Esophagus muscularis mucosa (tissue), 4 donors: ENCODE results near the gene ACSM5. TPM values are rescaled to one million over a fixed set of nuclear protein-coding genes. Genes with fewer than 3 reads are reported as not detected.
"Not testable (repeated sequence)": the region's sequence is repeated elsewhere in the genome, so short reads cannot be mapped to it uniquely, and the experiment has no call there.

Experiments used
- DNase-seq: peaks from one replicate; pipeline ENCODE4 v3.0.0-alpha.2; 2017; ENCODE audit errors: extremely low spot score
- H3K27ac ChIP-seq, 4 donors: fragments of 200-600 bp; sonication (generic); replicated peaks in 1 of 4; 1 replicate in 3 of 4; 2 replicates in 1 of 4; pipeline ENCODE4 v1.5.1; 2016 to 2019; ENCODE audit warnings: mild to moderate bottlenecking in 1 of 4
- H3K27me3 ChIP-seq, 4 donors: fragments of 200-600 bp; sonication (generic); one replicate each; pipeline versions ENCODE4 v1.5.1 to v1.6.0; 2016 to 2019
- H3K36me3 ChIP-seq, 4 donors: fragments of 200-600 bp; sonication (generic); one replicate each; pipeline ENCODE4 v1.5.1; 2016 to 2019
- H3K4me1 ChIP-seq, 4 donors: fragments of 200-600 bp; sonication (generic); one replicate each; pipeline ENCODE4 v1.5.1; 2016 to 2019
- H3K4me3 ChIP-seq, 4 donors: fragments of 200-600 bp; sonication (generic); 1 replicate in 2 of 4; 2 replicates in 2 of 4; pipeline ENCODE4 v1.5.1; 2016 to 2019; ENCODE audit warnings: mild to moderate bottlenecking in 4 of 4, moderate library complexity in 1 of 4
- H3K9me3 ChIP-seq, 4 donors: fragments of 200-600 bp; sonication (generic); 1 replicate in 3 of 4; 2 replicates in 1 of 4; pipeline ENCODE4 v1.5.1; 2016 to 2019
- EP300 ChIP-seq: sonication (generic); formaldehyde crosslinking; IDR thresholded peaks from one replicate; pipeline ENCODE4 v1.6.1; 2017; ENCODE audit warnings: antibody characterized with exemption
- POLR2A ChIP-seq: fragments of 450-650 bp; IDR thresholded peaks from one replicate; pipeline ENCODE4 v1.6.1; 2017; ENCODE audit warnings: antibody characterized with exemption, moderate library complexity, mild to moderate bottlenecking, low read depth
- POLR2AphosphoS5 ChIP-seq, 2 donors: sonication (generic); formaldehyde crosslinking; IDR thresholded peaks; one replicate each; pipeline ENCODE4 v1.6.1; 2017; ENCODE audit warnings: antibody characterized with exemption in 2 of 2
- WGBS: methylation state at CpG from one replicate; pipeline ENCODE4 v1.1.5; 2018; 5-methylcytosine and 5-hydroxymethylcytosine counted together
- intact Hi-C: fragments of 100-400 bp; cut with DNase I; formaldehyde crosslinking; loops from one replicate; pipeline ENCODE4 v1.15.1; 2023
- total RNA-seq, 4 donors: library from RNA; depleted of rRNA; stranded (reverse); fragments of >200 nt; gene quantifications; one replicate each; pipeline versions ENCODE4 v1.1.0 to v1.2.1, GENCODE V29; 2016
- TF ChIP-seq, protein P1 (sequence below), 3 experiments: fragments of 200-600 bp in 2 of 3; fragments of 450-650 bp in 1 of 3; sonication (generic) in 2 of 3; IDR thresholded peaks; one replicate each; pipeline ENCODE4 v1.5.1; 2017 to 2019; ENCODE audit warnings: antibody characterized with exemption in 3 of 3, mild to moderate bottlenecking in 2 of 3, moderate library complexity in 1 of 3

Gene ACSM5
- total RNA-seq, 4 donors from 2014 or later, result 1.6 to 6.1 (median 3.7) TPM

- TF ChIP-seq EP300, result peak; percentile 42
- H3K9me3 ChIP-seq, H3K27me3 ChIP-seq, intact Hi-C loops, H3K4me3 ChIP-seq, DNase-seq, H3K36me3 ChIP-seq: not testable (repeated sequence)
- Histone ChIP-seq H3K27ac (peak overlapping the region; percentile 68 to 77 (median 74)), H3K4me1 (peaks cover 0 to 33% (median 13%) of the 10 kb centered on the region in 4 donors)
- 21% methylated on average over 3 of the region's 3 CpGs for WGBS
Measured at GRCh38 chr16:20439820-20440231, 30.5 kb downstream of the ACSM5 start.

GRCh38 chr16:20440731-20441130, 31.4 kb downstream of the ACSM5 start:
- intact Hi-C loops, H3K36me3 ChIP-seq, H3K4me3 ChIP-seq, DNase-seq, H3K27me3 ChIP-seq, H3K9me3 ChIP-seq: not testable (repeated sequence)
- 63% methylated on average over 1 of the region's 1 CpG for WGBS
- Histone ChIP-seq H3K27ac (peak overlapping the region; percentile 73 to 81 (median 76)), H3K4me1 (peaks cover 0 to 33% (median 13%) of the 10 kb centered on the region in 4 donors)

DNA sequence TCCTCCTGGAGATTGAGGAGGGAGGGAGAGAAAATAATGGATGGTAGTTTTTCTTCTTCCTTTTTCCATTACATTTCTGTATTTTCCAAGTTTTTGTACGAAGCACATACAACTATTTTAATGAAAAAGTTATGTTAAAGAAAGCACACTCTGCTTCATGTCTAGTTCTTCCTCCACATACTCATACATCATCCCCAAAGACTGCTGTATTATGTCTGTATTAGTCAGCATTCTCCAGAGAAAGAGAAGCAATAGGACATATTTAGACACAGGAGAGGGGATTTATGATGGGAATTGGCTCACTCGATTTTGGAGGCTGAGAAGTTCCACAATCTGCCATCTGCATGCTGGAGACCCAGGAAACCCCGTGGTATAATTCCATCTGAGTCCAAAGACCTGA, 31.9 kb downstream of the ACSM5 start:
- Histone ChIP-seq H3K27ac (peak overlapping the region; percentile 73 to 81 (median 76)), H3K27me3 (no peaks in the 10 kb centered on the region), H3K9me3 (no peaks in the 10 kb centered on the region), H3K4me3 (no peak overlapping the region), H3K36me3 (no peaks in the 10 kb centered on the region), H3K4me1 (peaks cover 0 to 33% (median 13%) of the 10 kb centered on the region in 4 donors)
- TF ChIP-seq, protein P1, sequence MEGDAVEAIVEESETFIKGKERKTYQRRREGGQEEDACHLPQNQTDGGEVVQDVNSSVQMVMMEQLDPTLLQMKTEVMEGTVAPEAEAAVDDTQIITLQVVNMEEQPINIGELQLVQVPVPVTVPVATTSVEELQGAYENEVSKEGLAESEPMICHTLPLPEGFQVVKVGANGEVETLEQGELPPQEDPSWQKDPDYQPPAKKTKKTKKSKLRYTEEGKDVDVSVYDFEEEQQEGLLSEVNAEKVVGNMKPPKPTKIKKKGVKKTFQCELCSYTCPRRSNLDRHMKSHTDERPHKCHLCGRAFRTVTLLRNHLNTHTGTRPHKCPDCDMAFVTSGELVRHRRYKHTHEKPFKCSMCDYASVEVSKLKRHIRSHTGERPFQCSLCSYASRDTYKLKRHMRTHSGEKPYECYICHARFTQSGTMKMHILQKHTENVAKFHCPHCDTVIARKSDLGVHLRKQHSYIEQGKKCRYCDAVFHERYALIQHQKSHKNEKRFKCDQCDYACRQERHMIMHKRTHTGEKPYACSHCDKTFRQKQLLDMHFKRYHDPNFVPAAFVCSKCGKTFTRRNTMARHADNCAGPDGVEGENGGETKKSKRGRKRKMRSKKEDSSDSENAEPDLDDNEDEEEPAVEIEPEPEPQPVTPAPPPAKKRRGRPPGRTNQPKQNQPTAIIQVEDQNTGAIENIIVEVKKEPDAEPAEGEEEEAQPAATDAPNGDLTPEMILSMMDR (IDR thresholded peaks at IDR 0.05), result no peak
- no peak for TF ChIP-seq POLR2AphosphoS5 (IDR thresholded peaks at IDR 0.05)
- TF ChIP-seq EP300, result no peak
- TF ChIP-seq POLR2A, result no peak
- DNase-seq, result no peak
- 53% methylated on average over 3 of the region's 3 CpGs for WGBS
- intact Hi-C loops, result no loop called here

DNA sequence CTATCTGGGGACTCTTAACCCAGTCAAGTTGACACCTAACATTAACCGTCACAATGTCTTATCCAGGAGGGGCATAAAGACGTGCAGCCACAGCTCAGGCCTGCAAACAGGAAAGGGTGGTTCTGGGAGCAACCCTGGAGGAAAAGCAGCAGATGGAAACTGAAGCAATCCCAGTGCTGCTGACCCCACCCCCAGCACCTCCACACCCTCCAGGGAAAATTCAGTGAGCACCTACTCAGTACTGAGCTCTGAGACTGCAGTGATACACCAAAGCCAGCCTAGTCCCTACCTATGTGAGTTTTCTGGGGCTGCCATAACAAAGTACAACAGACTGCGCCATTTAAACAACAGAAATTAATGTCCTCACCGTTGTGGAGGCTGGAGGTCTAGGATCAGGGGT, 32.5 kb downstream of the ACSM5 start:
- H3K27me3 ChIP-seq, intact Hi-C loops, H3K4me3 ChIP-seq, H3K27ac ChIP-seq, H3K36me3 ChIP-seq, H3K9me3 ChIP-seq, DNase-seq: not testable (repeated sequence)
- H3K4me1 ChIP-seq, result peaks cover 0 to 33% (median 13%) of the 10 kb centered on the region in 4 donors
- WGBS, result 79% methylated on average over 2 of the region's 4 CpGs

GRCh38 chr16:20446652-20447393, 37.5 kb downstream of the ACSM5 start:
- H3K4me3 ChIP-seq, H3K9me3 ChIP-seq, H3K27me3 ChIP-seq, H3K4me1 ChIP-seq, H3K27ac ChIP-seq, H3K36me3 ChIP-seq, intact Hi-C loops, DNase-seq: not testable (repeated sequence)
- WGBS, result no CpG with 5 or more reads among the region's 3 CpGs

- intact Hi-C loops, H3K9me3 ChIP-seq, H3K27ac ChIP-seq, DNase-seq, H3K4me3 ChIP-seq, H3K27me3 ChIP-seq, H3K36me3 ChIP-seq, H3K4me1 ChIP-seq: not testable (repeated sequence)
- no CpG with 5 or more reads among the region's 1 CpG for WGBS
Measured at GRCh38 chr16:20451364-20451763, 42.0 kb downstream of the ACSM5 start, which contains the start of gene ACSM2A. ACSM2A (plus strand) TSS chr16:20451521; CDS start chr16:20460115, 8,594 bp downstream.

- intact Hi-C loops, result not testable (repeated sequence)
Measured at GRCh38 chr16:20453633-20454032, 44.3 kb downstream of the ACSM5 start.

DNA sequence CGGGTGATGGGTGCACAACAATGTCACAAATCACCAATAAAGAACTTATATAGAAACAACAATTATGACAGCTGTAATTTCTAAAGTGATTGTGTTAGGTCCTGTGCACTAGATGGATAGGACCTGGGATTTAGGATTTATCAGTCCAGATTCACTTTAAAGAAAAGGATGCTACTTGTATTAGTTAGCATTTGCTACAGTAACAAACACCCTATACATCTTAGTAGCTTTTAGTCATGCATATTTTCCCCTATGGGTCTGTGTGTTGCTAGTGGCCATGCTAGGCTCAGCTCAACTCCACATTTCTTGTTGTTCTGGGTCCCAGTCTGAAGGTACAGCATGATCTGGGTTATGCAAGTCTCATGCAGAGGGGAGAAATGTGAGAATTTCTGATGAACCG, 49.9 kb downstream of the ACSM5 start:
- H3K36me3 ChIP-seq, H3K4me1 ChIP-seq, H3K4me3 ChIP-seq, H3K27ac ChIP-seq, intact Hi-C loops, DNase-seq, H3K27me3 ChIP-seq, H3K9me3 ChIP-seq: not testable (repeated sequence)
- 76% methylated on average over 2 of the region's 2 CpGs for WGBS

More at GRCh38 chr16:20453633-20454032, 44.3 kb downstream of the ACSM5 start:
- not testable (repeated sequence) for H3K36me3 ChIP-seq, DNase-seq, H3K4me3 ChIP-seq, H3K9me3 ChIP-seq, H3K4me1 ChIP-seq, H3K27ac ChIP-seq, H3K27me3 ChIP-seq
- WGBS, result no CpG with 5 or more reads among the region's 5 CpGs

DNA sequence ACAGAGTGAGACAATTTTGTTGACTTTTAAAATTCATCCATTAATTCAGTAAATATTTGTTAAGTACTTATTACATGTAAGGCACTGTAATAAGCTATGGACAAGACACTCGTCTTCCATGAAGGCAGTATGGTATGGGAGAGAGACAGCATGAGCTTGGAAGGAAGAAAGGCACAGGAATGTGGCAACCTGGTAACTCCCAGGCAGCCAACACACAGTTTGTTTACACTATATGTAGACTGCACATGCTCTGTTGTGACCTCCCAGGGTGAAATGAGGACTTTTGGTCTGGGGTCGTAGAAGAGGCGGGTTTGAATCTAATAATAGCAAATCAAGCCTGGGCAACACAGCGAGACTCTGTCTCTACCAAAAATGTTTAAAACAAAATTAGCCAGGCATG, 51.0 kb downstream of the ACSM5 start:
- DNase-seq, H3K27ac ChIP-seq, H3K36me3 ChIP-seq, H3K4me3 ChIP-seq, H3K27me3 ChIP-seq, intact Hi-C loops, H3K9me3 ChIP-seq, H3K4me1 ChIP-seq: not testable (repeated sequence)
- WGBS, result 94% methylated on average over 3 of the region's 4 CpGs

- H3K27me3 ChIP-seq, H3K9me3 ChIP-seq, H3K36me3 ChIP-seq, H3K27ac ChIP-seq, H3K4me3 ChIP-seq, H3K4me1 ChIP-seq, intact Hi-C loops, DNase-seq: not testable (repeated sequence)
Measured at GRCh38 chr16:20468954-20469353, 59.6 kb downstream of the ACSM5 start.

DNA sequence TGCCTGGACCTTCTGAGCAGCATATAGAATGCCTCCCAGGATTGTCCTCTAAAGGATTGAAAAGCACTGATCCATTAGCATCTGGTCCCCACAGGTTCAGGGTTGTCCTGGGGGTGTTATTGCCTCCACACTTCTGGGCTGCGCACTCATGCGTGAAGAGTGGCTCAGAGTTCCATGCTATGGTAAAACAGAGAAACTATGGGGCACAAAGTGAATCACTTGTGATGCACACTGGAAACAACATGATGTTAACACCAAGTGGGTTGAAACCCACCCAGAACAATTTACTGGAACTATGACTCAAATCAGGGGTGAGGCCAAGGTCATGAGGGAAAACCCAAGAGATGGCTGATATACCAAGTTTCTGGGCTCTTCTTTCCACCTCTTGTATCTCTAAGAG, 60.6 kb downstream of the ACSM5 start:
- H3K27ac ChIP-seq, H3K27me3 ChIP-seq, H3K36me3 ChIP-seq, intact Hi-C loops, H3K4me1 ChIP-seq, DNase-seq, H3K9me3 ChIP-seq, H3K4me3 ChIP-seq: not testable (repeated sequence)
- 82% methylated on average over 2 of the region's 2 CpGs for WGBS

DNA sequence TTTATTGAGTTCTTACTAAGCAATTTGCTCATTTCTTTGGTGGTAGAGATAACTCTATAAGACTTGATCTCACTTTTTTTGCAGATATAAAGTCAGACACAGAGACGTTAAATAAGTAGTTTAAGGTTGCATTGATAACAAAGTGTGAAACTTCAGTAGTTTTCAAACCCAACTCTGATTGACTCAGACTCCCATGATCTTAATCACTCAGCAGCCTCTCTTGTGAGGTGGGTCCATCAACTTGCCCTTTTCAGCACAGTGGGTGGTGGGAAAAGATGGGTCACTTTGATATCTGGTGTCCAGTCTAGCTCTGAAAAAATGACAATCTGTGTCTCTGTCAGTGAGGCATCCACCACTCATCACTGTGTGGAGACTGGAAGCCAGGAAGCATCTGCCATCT, 61.4 kb downstream of the ACSM5 start:
- H3K27me3 ChIP-seq, H3K4me3 ChIP-seq, H3K36me3 ChIP-seq, DNase-seq, H3K4me1 ChIP-seq, H3K9me3 ChIP-seq, H3K27ac ChIP-seq, intact Hi-C loops: not testable (repeated sequence)
- 79% methylated on average over 1 of the region's 1 CpG for WGBS
